Adrenal gland (tissue), 5 donors: Measurements from ENCODE around the gene FZD7.

ENCODE experiments used
- CTCF ChIP-seq, 6 experiments: fragments of 450-650 bp in 4 of 6; fragments of 200-600 bp in 2 of 6; sonication (generic) in 1 of 6; IDR thresholded peaks; 1 replicate in 5 of 6; 2 replicates in 1 of 6; pipeline versions ENCODE4 v1.5.1 to v1.8.0; 2016 to 2021; ENCODE audit warnings: antibody characterized with exemption in 6 of 6, mild to moderate bottlenecking in 2 of 6, moderate library complexity in 1 of 6
- POLR2A ChIP-seq, 2 donors: fragments of 450-650 bp; IDR thresholded peaks; one replicate each; pipeline ENCODE4 v1.6.1; 2017; ENCODE audit warnings: antibody characterized with exemption in 2 of 2, mild to moderate bottlenecking in 2 of 2, moderate library complexity in 1 of 2
- donor health status: DM: no; HTN: no; CAD: no.

- no peak for TF ChIP-seq POLR2A (IDR thresholded peaks at IDR 0.05)
- TF ChIP-seq CTCF (IDR thresholded peaks at IDR 0.05), result no peak
Measured at GRCh38 chr2:202032846-202033316, 774 bp upstream of the FZD7 start.
